K562 (cell line): ENCODE data around the gene BAD. TPM values are rescaled to one million over a fixed set of nuclear protein-coding genes. Genes with fewer than 3 reads are reported as not detected.
A peak's percentile ranks its signal among the peaks of the same experiment; 100 is the strongest.

Experiments
- CEBPB ChIP-seq: fragments of 450-650 bp; IDR thresholded peaks from 2 replicates; pipeline ENCODE4 v1.6.1; 2016; ENCODE audit warnings: missing genetic modification characterization, missing compliant biosample characterization
- CREM ChIP-seq: IDR thresholded peaks from 2 replicates; pipeline ENCODE4 v1.6.1; 2014; ENCODE audit warnings: antibody characterized with exemption, low read depth
- HNRNPLL ChIP-seq: fragments of 200-400 bp; formaldehyde crosslinking; IDR thresholded peaks from 2 replicates; pipeline ENCODE4 v1.6.1; 2017; ENCODE audit warnings: low read length, low read depth, mild to moderate bottlenecking; ENCODE audit not compliant: poor library complexity, severe bottlenecking
- KLF13 ChIP-seq: fragments of 450-650 bp; IDR thresholded peaks from 2 replicates; pipeline ENCODE4 v1.6.1; 2016; ENCODE audit warnings: missing genetic modification characterization, low read depth, mild to moderate bottlenecking, missing compliant biosample characterization, moderate library complexity, borderline replicate concordance
- LCOR ChIP-seq: sonication (generic); formaldehyde crosslinking; IDR thresholded peaks from 2 replicates; pipeline ENCODE4 v1.8.0; 2022; ENCODE audit warnings: mild to moderate bottlenecking, missing genetic modification reagents
- MCM7 ChIP-seq, 2 experiments: fragments of 450-650 bp; IDR thresholded peaks; 2 replicates each; pipeline ENCODE4 v1.6.1; 2016 to 2018
- MLX ChIP-seq, 2 experiments: fragments of 450-650 bp in 1 of 2; sonication (generic) in 1 of 2; formaldehyde crosslinking; conservative IDR thresholded peaks; 2 replicates each; pipeline versions ENCODE4 v1.4.0 to v1.8.1; 2020 to 2022; ENCODE audit warnings: mild to moderate bottlenecking in 1 of 2, missing genetic modification reagents in 1 of 2
- NR1H2 ChIP-seq: sonication (generic); formaldehyde crosslinking; IDR thresholded peaks from 2 replicates; pipeline ENCODE4 v1.4.0; 2020; ENCODE audit warnings: mild to moderate bottlenecking, missing genetic modification reagents
- PHB ChIP-seq: fragments of 250-450 bp; sonication (Bioruptor Pico); IDR thresholded peaks from 2 replicates; pipeline ENCODE4 v1.5.0; 2021
- PHF8 ChIP-seq: fragments of 200-600 bp; sonication (generic); IDR thresholded peaks from 2 replicates; pipeline ENCODE4 v1.6.1; 2012; ENCODE audit warnings: mixed run types, mild to moderate bottlenecking, inconsistent platforms, low read length, moderate library complexity, borderline replicate concordance
- PHTF2 ChIP-seq: fragments of 250-450 bp; sonication (Bioruptor Pico); IDR thresholded peaks from 2 replicates; pipeline ENCODE4 v1.5.0; 2021; ENCODE audit warnings: mild to moderate bottlenecking
- POLR2B ChIP-seq: fragments of 450-650 bp; IDR thresholded peaks from 2 replicates; pipeline ENCODE4 v1.6.1; 2018; ENCODE audit warnings: low read depth; ENCODE audit not compliant: partially characterized antibody
- RBM15 ChIP-seq: fragments of 200-400 bp; formaldehyde crosslinking; IDR thresholded peaks from 2 replicates; pipeline ENCODE4 v1.6.1; 2018; ENCODE audit warnings: mild to moderate bottlenecking, low read length, moderate library complexity; ENCODE audit not compliant: insufficient read depth
- STAT5A ChIP-seq: IDR thresholded peaks from 2 replicates; pipeline ENCODE4 v1.6.1; 2012; ENCODE audit warnings: low read length, inconsistent platforms, borderline replicate concordance
- SUPT5H ChIP-seq: fragments of 450-650 bp; IDR thresholded peaks from 2 replicates; pipeline ENCODE4 v1.6.1; 2016
- THRA ChIP-seq: fragments of 450-650 bp; IDR thresholded peaks from 2 replicates; pipeline ENCODE4 v1.6.1; 2017; ENCODE audit warnings: mild to moderate bottlenecking, moderate library complexity
- ZNF740 ChIP-seq, 3 experiments: fragments of 200-800 bp in 1 of 3; sonication (Bioruptor generic) in 1 of 3; sonication (generic) in 1 of 3; formaldehyde crosslinking in 1 of 3; IDR thresholded peaks; 2 replicates each; pipeline versions ENCODE4 v1.6.1 to v1.8.0; 2016 to 2022; ENCODE audit warnings: mild to moderate bottlenecking in 2 of 3, missing compliant biosample characterization in 2 of 3, missing genetic modification characterization in 2 of 3, missing genetic modification reagents in 1 of 3
- polyA plus RNA-seq, 8 experiments: library from polyadenylated mRNA; depleted of rRNA in 4 of 8; stranded (reverse) in 5 of 8; unstranded in 3 of 8; fragments of >200 nt; fragmentation: Nextera tagmentation in 2 of 8; fragmentation: Illumina TruSeq in 1 of 8; extraction: Ambion mirVana in 2 of 8; extraction: Trizol in 1 of 8; gene quantifications; 2 replicates each; pipeline versions ENCODE4 v1.2.1 to v1.2.3, GENCODE V29; 2011 to 2014; ENCODE audit warnings: inconsistent platforms in 1 of 8, missing spikeins in 1 of 8
- total RNA-seq, 7 experiments: library from RNA; depleted of rRNA in 6 of 7; stranded (reverse); fragments of >200 nt in 6 of 7; fragmentation: Illumina TruSeq in 2 of 7; extraction: Trizol in 2 of 7; gene quantifications; 2 replicates each; pipeline versions ENCODE4 v1.2.1 to v1.2.3, GENCODE V29; 2011 to 2021; ENCODE audit warnings: low replicate concordance in 1 of 7
- TF ChIP-seq, protein P1 (sequence below): fragments of 250-450 bp; sonication (Bioruptor Pico); IDR thresholded peaks from 2 replicates; pipeline ENCODE4 v1.6.1; 2021; ENCODE audit warnings: mild to moderate bottlenecking
- TF ChIP-seq, protein P2 (sequence below): fragments of 450-650 bp; IDR thresholded peaks from one replicate; pipeline ENCODE4 v1.6.1; 2018; ENCODE audit warnings: mild to moderate bottlenecking, moderate library complexity; ENCODE audit not compliant: partially characterized antibody
- TF ChIP-seq, protein P3 (sequence below): sonication (generic); formaldehyde crosslinking; IDR thresholded peaks from 2 replicates; pipeline ENCODE4 v1.8.0; 2022; ENCODE audit warnings: mild to moderate bottlenecking, missing genetic modification reagents, borderline replicate concordance

BAD gene
- total and polyA plus RNA-seq, 9 of the 15 experiments (the other 6 are each of a cell fraction or from before 2014, with no cell fraction given), result 0.61 to 45.6 (median 11.8) TPM

- TF ChIP-seq, protein P1, sequence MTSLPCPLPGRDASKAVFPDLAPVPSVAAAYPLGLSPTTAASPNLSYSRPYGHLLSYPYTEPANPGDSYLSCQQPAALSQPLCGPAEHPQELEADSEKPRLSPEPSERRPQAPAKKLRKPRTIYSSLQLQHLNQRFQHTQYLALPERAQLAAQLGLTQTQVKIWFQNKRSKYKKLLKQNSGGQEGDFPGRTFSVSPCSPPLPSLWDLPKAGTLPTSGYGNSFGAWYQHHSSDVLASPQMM (CRISPR knock-in tag), result no peak
- TF ChIP-seq HNRNPLL (peak; percentile 33), RBM15 (no peak), ZNF740 (CRISPR knock-in tag; IDR thresholded peaks at IDR 0.05) (no peak), ZNF740 (tag; IDR thresholded peaks at IDR 0.05) (no peak), NR1H2 (CRISPR knock-in tag) (no peak), PHTF2 (CRISPR knock-in tag) (no peak), PHB (CRISPR knock-in tag) (peak; percentile 76; the same call in 1 of the 2 replicates), PHF8 (peak; percentile 79; the same call in 1 of the 2 replicates), CEBPB (no peak), THRA (no peak), STAT5A (no peak), SUPT5H (peak; percentile 73), POLR2B (peak; percentile 65), CREM (peak; percentile 84; the same call in 1 of the 2 replicates), MCM7 (IDR thresholded peaks at IDR 0.05) (no peak), KLF13 (tag) (0 out of 2 replicates have a peak, but pooled peaks have one; percentile 46), LCOR (peak; percentile 56; the same call in 1 of the 2 replicates), MLX (CRISPR knock-in tag; conservative IDR thresholded peaks at IDR 0.05) (no peak)
- TF ChIP-seq, protein P2, sequence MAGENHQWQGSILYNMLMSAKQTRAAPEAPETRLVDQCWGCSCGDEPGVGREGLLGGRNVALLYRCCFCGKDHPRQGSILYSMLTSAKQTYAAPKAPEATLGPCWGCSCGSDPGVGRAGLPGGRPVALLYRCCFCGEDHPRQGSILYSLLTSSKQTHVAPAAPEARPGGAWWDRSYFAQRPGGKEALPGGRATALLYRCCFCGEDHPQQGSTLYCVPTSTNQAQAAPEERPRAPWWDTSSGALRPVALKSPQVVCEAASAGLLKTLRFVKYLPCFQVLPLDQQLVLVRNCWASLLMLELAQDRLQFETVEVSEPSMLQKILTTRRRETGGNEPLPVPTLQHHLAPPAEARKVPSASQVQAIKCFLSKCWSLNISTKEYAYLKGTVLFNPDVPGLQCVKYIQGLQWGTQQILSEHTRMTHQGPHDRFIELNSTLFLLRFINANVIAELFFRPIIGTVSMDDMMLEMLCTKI, result no peak
- TF ChIP-seq, protein P3, sequence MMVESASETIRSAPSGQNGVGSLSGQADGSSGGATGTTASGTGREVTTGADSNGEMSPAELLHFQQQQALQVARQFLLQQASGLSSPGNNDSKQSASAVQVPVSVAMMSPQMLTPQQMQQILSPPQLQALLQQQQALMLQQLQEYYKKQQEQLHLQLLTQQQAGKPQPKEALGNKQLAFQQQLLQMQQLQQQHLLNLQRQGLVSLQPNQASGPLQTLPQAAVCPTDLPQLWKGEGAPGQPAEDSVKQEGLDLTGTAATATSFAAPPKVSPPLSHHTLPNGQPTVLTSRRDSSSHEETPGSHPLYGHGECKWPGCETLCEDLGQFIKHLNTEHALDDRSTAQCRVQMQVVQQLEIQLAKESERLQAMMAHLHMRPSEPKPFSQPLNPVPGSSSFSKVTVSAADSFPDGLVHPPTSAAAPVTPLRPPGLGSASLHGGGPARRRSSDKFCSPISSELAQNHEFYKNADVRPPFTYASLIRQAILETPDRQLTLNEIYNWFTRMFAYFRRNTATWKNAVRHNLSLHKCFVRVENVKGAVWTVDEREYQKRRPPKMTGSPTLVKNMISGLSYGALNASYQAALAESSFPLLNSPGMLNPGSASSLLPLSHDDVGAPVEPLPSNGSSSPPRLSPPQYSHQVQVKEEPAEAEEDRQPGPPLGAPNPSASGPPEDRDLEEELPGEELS (CRISPR knock-in tag), result peak; percentile 49; the same call in 1 of the 2 replicates
These were observed 54.1 kb downstream of the BAD start, which contains the start of gene DNAJC4 (continued) for GRCh38 chr11:64230171-64230984.
